Measurements from ENCODE around the gene JMJD6.

- TF ChIP-seq POLR2A (IDR thresholded peaks at IDR 0.05) (no peak), CTCF (IDR thresholded peaks at IDR 0.05) (no peak)
Observed at GRCh38 chr17:76715496-76715830, 10.9 kb downstream of the JMJD6 start.

Measured in adrenal gland (tissue), 5 donors.